AG04450 (cell line): Measurements from ENCODE around the gene HOXB7. TPM values are rescaled to one million over a fixed set of nuclear protein-coding genes. Genes with fewer than 3 reads are reported as not detected.

Source experiments
- CTCF ChIA-PET: fragments of 300-600, 350-600 bp; formaldehyde crosslinking; extraction: SDS; loops from one replicate; lab custom pipeline; 2022; ENCODE audit warnings: antibody characterized with exemption, inconsistent platforms; lab: Charles Lee
- POLR2A ChIA-PET: fragments of 350-600 bp; formaldehyde crosslinking; extraction: SDS; loops from one replicate; lab custom pipeline; 2021; ENCODE audit warnings: antibody characterized with exemption, inconsistent platforms; lab: Yijun Ruan, JAX
- DNase-seq: peaks from one replicate; pipeline ENCODE4 v3.0.0-alpha.2; 2011; ENCODE audit warnings: low read depth, low spot score
- H3K27ac ChIP-seq: one replicate; pipeline ENCODE4 v1.5.1; 2012; ENCODE audit warnings: low read depth, low read length, control low read depth
- H3K27me3 ChIP-seq: one replicate; pipeline ENCODE4 v1.6.0; 2012; ENCODE audit warnings: low read length; ENCODE audit not compliant: control insufficient read depth, insufficient read depth
- H3K4me3 ChIP-seq: 2 replicates; pipeline ENCODE4 v1.5.1; 2011; ENCODE audit warnings: mild to moderate bottlenecking, low read depth, low read length, control low read depth
- H3K9me3 ChIP-seq: 2 replicates; pipeline ENCODE4 v1.5.1; 2012; ENCODE audit warnings: low read length; ENCODE audit not compliant: control insufficient read depth, insufficient read depth
- CTCF ChIP-seq: IDR thresholded peaks from 2 replicates; pipeline ENCODE4 v1.5.1; 2011; ENCODE audit warnings: low read depth, low read length, control low read depth, inconsistent platforms
- polyA plus RNA-seq: library from polyadenylated mRNA; depleted of rRNA; stranded (reverse); fragments of >200 nt; gene quantifications from 2 replicates; pipeline ENCODE4 v1.2.3, GENCODE V29; 2011

HOXB7 gene
- polyA plus RNA-seq, 1 experiment = 11.3 TPM

GRCh38 chr17:48609033-48609432 lies 1.8 kb downstream of the HOXB7 start:
- peak overlapping the region; percentile 20; the same call in 1 of the 2 replicates for H3K4me3 ChIP-seq
- peaks cover 6% of the 10 kb centered on the region for H3K27me3 ChIP-seq
- ChIA-PET POLR2A (interaction anchor here (0.6 to 1.1 kb wide), 2 partner anchors 22 to 199 kb away, joined by 3 to 4 read pairs; no protein-coding TSS in a partner anchor), CTCF (interaction anchor here (0.6 to 1.2 kb wide), 3 partner anchors 195 to 346 kb away, joined by 3 to 4 read pairs (median 3); no protein-coding TSS in a partner anchor)
- H3K27ac ChIP-seq = peak overlapping the region; percentile 11
- no peak for DNase-seq
- H3K9me3 ChIP-seq = peaks cover 4% of the 10 kb centered on the region; the same call in 1 of the 2 replicates
- no peak for TF ChIP-seq CTCF

- peaks cover 4% of the 10 kb centered on the region for H3K27me3 ChIP-seq
- no peak for DNase-seq
- H3K9me3 ChIP-seq = peaks cover 4% of the 10 kb centered on the region; the same call in 1 of the 2 replicates
- no peak overlapping the region for H3K4me3 ChIP-seq
- TF ChIP-seq CTCF = no peak
- CTCF ChIA-PET = interaction anchor here (0.6 to 1.2 kb wide), 3 partner anchors 196 to 270 kb away, joined by 3 to 4 read pairs (median 3); no protein-coding TSS in a partner anchor
- H3K27ac ChIP-seq = no peak overlapping the region
- POLR2A ChIA-PET = interaction anchor here (1.1 kb wide), 1 partner anchor 21 kb away, joined by 4 read pairs; no protein-coding TSS in a partner anchor
Observed at GRCh38 chr17:48608494-48608834, 2.4 kb downstream of the HOXB7 start.

DNA sequence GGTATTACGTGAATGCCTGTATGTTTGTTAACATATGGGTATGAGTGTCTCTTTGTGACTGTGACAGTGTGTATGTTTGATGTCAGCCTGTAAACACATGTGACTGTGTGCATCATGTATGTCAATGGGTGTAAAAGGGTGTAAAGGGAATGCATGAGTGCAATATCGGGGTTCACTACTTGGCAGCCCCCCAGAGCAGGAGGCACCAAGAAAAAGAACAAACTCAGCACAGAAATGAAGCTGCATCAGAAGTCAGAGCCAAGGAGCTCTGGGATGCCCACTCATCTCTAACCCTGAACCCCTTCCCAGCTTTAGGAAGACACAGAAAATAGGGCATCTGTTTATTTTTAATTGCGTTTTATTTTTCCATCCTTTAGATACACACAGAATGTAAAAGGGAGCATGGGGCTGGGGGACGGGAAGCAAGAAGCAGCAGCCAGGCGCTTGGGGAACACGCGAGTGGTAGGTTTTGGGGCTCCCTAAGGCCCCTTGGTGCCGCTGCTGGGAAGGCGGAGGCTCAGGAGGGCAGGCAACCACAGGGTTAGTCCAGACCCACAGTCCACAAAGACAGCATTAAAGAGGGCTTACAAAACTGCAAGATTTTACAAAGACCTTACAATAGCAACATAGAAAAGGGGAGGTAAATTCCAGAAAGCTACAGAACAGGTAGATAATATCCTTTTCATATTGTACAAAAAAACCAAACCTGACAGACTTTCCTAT lies 3.8 kb downstream of the HOXB7 start:
- ChIA-PET CTCF (interaction anchor here (0.6 to 1.0 kb wide), 2 partner anchors 13 to 660 kb away, joined by 3 read pairs; no protein-coding TSS in a partner anchor), POLR2A (no interaction called here)
- TF ChIP-seq CTCF = no peak
- Histone ChIP-seq H3K27me3 (peaks cover 3% of the 10 kb centered on the region), H3K9me3 (peaks cover 4% of the 10 kb centered on the region; the same call in 1 of the 2 replicates), H3K4me3 (no peak overlapping the region), H3K27ac (no peak overlapping the region)
- DNase-seq = no peak

GRCh38 chr17:48605991-48606891 lies 4.6 kb downstream of the HOXB7 start:
- Histone ChIP-seq H3K9me3 (peaks cover 4% of the 10 kb centered on the region; the same call in 1 of the 2 replicates), H3K27me3 (peaks cover 3% of the 10 kb centered on the region), H3K27ac (no peak overlapping the region), H3K4me3 (no peak overlapping the region)
- DNase-seq = no peak
- no peak for TF ChIP-seq CTCF
- ChIA-PET CTCF (interaction anchor here (0.5 to 1.0 kb wide), 2 partner anchors 12 to 72 kb away, joined by 3 to 4 read pairs; no protein-coding TSS in a partner anchor), POLR2A (no interaction called here)
